NCI-H2227 treated with DMSO at 0.1 percent for 48 hours (cell line): ENCODE measurements around the gene L3MBTL4.

Experiments
- DNase-seq: peaks from one replicate; lab custom pipeline; 2025; lab: John Stamatoyannopoulos, UW

Gene L3MBTL4

DNA sequence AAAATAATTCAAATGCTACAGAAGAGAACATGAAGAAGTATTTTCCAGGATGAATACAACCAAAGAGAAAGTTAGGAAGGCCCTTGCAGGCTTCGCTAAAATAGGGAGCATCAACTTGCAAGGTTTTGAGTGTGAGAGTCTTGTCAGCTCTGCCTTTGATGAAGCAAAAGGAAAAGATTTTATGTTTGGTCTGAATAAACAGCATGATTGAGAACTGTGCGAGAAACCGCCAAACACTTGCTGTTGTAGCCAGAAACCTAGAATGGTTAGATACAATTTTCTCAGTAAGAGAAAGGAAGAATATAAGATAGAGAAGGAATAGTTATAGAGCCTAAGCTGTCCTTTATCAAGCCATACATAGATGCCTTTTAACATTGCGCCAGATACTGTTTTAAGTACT lies 163.6 kb downstream of the L3MBTL4 start:
- no peak for DNase-seq

DNA sequence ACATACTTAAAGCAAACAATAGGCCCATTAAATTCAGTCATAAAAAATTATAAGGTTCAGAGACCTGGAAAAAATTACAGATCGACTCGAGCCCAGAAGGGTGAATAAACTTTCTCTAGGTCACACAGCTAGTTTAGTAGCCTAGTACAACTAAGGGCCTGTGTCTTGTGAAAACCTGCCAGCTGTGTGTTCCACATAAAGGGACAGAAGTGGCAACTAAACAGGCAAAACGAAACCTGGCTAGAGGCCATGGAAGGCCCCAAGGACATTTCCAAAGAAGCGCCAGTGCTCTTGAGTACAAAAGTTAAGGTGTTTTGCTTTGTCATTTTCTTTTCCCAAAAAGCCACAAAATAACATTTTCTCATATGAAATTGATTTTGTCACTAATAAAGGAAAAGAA lies 164.9 kb downstream of the L3MBTL4 start:
- DNase-seq, result no peak

DNA sequence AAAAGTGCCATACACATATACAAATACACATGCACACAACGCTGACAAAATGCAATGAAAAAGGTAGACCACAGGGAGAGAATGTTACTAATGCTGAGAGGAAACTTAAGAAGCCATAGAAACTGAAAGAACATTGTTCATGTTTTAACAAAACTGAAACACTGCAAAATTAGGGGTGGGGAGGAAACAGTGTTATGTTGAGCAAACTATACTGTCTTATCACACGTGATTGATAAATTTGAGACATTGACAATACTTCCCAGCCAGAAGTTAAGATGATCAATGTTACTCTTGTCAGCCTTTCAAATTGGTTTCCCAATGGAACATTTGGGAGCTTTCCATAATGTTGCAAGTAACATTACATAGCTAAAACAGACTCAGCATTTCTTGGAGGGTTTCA lies 165.5 kb downstream of the L3MBTL4 start:
- no peak for DNase-seq

DNA sequence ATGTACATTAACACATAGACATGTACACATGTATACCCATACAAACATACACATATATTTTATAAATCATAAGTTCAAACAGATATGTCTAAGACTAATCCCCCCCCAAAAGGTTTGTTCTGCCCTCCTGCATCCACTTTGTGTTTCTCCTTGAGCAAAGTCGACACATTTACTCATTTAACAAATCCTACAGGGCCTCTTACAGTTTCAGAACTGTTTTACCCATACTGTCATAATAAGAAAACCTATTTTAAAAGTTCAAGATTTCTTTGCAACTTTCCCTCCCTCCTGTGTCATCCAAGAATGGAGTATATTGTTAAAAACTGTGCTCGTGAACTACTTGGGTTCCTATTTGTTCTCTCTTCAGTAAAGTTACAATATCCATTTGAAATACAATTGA lies 166.7 kb downstream of the L3MBTL4 start:
- no peak for DNase-seq

DNA sequence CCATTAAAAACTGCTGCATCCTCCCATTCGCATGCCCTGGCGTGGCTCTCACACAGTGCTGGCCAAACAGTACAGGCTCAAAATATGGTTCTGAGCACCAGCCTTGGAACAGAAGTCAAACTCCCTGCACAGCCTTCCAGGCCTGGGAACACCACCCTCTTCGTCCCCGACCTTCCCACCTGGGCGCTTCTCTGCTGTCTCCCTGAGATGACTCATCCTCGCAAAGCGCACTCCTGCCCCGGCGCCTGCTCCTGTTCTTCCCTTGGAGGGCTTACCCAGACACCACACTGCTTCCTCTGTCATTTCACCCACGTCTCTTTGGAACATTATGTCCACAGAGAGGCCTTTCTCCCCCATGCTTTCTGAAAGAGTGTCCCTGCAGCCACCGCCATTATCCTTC lies 172.7 kb downstream of the L3MBTL4 start:
- DNase-seq, result no peak

DNA sequence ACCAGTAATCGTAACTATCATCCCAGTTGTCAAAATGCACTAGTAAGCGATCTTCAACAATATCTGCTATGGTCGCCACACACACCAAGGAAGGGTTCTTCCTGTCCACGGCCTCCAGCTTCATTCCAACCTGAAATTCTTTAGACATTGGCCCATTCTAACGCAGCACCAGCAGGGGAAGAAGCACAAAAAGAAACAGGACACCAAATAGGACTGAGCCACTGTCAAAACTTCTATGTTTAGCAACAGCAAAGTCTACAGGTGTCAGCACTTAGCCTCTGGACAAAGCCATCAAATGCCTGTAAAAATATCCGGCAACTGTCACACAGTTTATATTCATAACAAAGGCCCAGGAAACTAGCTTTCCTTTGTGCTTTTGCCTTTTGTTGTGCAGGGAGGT lies 175.0 kb downstream of the L3MBTL4 start:
- no peak for DNase-seq

DNA sequence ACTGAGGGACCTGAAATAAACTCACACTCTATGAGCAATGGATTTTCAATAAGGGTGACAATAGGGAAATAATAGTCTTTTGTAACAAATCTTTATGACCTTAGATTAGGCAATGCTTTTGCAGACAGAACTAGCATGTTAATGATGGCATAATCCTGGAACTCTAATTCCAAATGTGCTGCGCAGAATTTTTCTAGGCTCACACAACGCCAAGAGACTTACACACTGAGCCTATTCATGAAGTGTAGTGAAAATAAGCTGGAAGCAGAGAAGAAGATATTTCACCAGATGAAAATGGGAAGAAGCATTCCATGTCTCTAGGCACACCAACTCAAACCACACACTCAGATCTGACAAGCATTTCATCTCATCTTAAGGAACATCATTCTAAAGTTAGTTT lies 178.5 kb downstream of the L3MBTL4 start:
- no peak for DNase-seq

DNA sequence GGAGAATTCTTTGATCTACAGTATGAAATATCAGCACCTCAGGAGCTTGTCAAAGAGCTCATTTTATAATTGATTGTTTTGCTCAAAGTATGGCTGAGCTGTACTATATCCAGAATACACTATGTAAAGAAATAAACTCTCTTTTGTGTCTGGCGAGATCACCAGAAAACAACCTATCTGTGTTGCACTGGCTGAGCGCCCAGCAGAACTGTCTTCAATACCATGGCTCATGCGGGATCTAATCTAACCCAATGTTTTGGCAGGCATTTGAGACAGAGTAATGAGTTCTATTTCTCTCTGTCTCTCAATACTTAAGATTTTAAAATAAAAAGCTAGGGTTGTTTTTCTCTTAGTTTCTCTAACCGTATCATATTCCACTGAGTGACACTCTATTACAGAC lies 192.4 kb downstream of the L3MBTL4 start:
- DNase-seq, result no peak

DNA sequence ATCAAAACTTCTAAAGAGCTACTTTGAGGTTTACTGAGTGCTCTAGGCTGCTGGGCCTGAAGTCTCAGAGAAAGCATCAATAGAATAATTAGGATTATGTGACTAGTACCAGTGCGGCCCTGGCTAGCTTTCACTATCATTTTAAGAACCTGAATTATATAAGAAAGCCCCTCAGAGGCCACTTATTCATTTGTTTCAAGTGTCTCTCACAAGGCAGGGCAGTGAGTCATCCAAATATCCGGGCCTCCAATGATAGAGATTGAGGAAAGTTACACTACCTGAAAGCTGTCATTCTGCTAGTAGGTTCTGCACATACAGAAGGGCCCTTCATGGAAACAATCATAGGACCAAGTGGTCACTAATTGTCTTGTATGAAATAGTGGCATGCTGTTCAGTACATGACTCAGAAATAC lies 193.1 kb downstream of the L3MBTL4 start:
- no peak for DNase-seq

DNA sequence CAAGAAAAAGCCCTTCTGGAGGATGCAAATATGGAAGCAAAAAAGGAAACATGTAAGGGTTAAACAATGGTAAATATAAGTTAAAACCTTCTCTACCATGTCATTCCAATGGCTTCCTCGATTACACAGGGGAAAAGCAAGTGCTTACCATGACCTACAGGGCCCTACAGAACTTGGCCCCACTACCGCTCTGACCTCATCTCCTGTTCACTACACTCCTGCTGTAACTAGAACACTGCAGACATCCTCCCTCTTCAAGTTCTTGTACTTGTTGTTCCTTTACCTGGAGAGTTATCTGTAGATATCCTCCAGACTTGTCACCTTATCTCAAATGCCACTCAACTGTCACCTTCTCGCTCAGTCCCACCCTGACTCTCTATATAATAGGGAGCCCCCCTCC lies 194.6 kb downstream of the L3MBTL4 start:
- DNase-seq, result no peak

DNA sequence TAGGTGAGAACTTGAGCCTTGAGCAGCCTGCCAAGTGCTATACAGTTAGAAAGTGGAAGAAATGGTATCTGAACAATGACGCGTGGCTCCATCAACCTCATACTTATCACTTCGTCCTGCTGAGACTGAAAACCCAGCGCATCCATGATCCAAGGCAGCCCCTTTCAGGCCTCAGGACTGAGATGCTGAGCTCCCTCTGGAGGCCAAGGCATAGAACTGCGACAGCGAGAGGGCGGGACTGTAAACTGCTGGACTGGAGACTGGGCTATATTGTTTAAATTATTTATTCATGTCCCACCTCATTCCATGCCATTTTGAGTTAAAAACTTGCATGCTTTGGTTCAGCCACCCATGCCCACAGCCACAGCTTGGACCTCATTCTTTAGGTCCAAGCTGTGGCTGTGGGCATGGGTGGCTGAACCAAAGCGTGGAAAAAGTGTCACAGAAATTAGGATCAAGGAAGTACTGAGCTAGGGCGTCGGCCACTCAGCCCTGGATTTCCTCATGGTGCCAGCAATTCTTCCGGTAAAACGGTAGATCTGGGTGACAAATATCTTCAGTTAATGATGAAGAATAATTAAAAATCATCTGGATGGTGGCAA lies 195.5 kb downstream of the L3MBTL4 start:
- DNase-seq, result no peak

DNA sequence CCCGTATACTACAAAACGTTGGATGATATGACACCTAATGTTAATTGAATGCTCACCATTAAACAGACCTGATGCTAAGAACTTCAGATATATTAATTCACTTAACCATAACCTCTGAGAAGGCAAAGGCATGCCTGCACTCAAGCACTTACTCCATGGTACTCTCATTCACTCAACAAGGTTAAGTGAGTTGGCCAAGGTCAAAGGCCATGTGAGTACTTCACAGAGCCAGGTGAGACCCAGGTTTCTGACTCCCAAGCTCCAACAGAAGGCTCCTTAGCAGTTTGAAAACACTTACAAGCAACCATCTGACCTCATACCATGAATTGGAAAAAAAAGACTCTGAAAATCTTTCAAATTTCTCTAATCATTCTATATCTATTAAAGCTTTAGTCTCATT lies 198.8 kb downstream of the L3MBTL4 start:
- no peak for DNase-seq

DNA sequence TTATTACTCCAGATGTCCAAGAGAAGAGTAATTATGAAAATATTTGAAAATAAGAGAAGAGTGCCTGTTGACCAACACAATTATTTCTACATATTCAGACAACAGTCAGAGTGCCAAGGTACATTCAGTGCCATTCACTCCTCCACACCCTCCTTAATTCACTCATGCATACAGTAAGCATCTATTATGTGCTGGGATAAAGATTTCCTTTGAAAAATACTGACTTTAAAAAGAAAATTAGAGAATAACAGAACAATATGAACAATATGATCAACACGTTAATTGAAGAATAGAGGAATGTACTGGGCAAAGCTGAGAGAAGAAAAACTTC lies 203.6 kb downstream of the L3MBTL4 start:
- DNase-seq, result no peak

DNA sequence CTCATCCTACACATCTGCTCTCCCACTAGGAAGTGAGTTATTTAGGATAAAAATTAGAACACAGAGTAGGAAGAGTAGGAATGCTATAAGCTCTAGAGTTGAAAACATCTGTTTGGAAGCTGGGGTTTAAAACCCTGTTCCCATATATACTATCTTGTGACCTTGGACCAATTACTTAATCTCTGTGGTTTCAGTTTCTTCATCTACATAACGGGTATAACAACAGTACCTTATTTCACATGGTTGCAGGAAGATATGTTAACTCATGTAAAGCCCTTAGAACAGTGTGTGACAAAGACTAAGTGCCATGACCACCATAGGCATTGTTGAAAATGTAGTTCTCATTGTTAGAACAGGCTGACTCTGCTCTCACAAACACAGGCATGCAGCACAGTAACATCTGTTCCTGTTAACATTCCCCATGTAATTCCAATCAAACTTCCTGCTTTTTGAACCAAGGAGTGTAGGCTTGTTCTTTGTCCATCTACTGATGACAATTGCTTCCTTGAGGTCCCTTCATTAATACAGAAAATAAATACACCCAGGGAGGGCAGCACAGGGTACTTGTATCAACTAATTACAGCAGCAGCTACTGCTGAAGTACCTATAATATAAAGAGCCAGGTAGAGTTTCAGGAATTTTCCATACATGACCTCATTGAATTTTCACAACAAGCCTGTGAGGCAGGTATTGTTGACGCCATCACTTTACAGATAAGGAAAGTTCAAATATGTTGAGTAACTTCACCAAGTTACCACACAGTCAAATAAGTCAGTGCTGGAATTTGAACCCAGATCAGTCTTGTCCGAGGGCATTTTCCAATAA lies 204.2 kb downstream of the L3MBTL4 start:
- DNase-seq, result no peak

DNA sequence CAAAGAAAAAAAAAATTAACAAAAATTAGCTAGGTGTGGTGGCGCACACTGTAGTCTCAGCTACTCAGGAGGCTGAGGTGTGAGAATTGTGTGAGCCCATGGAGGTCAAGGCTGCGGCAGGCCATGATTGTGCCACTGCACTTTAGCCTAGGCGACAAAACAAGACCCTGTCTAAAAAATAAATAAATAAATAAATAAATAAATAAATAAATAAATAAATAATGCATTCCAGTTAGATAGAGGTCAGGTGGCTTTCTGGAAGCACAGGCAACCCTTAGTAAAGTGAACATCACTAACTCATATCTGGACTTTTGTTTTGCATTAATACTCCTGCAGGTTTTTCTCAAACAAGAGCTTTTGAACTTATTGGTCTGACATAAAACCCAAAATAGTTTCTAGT lies 206.8 kb downstream of the L3MBTL4 start:
- no peak for DNase-seq

DNA sequence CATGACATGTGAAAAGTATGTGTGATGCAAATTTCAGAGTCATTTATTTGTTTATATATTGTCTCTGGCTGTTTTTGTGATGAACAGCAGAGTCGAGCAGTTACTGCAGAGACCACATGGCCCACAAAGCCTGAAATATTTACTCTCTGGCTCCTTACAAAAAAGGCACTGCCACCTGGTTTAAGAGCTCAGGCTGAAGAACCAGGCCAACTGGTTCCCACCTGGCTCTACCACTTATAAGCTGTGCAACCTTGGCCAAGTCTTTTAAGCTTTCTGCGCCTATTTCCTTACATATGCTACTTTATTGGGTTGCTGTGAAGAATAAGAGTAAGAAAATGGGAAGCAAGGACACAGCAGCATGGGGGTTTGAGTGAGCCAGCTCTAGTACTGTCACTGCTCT lies 207.6 kb downstream of the L3MBTL4 start:
- no peak for DNase-seq

DNA sequence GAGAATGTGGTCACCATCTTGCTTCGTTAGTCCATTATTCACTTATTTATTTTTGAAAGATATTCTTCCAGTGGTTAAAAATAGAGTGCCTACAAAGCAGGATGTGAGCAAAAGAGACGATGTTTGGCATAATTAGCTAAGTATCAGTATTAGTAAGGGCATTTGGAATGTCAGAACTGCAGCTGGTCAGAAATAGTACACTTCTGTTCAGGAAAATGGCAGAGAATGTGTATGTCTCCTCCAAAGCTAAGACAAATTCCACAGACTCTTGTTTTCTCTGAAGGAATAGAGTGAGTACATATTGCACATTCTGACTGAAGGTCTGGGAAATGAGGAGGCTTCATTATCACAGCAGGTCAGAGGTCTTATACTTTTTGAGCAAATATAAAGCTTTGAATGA lies 209.0 kb downstream of the L3MBTL4 start:
- DNase-seq, result no peak

DNA sequence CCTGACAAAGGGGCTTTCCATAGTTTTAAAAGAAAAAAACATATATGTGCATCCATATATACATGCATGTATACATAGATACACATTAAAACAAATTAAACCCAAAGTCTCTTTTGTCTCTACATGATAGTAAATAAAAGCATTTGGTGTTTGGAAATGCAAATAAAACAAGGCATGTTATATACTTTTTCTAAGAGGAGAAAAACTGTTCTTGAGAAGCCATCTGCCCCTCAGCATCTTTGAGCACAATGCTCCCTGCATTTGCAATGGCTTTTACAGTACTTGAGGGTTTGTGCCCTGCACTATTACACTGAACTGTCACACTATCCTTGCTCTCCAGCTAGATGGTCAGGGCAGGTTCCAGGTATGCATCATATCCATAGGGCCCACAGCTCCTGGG lies 210.2 kb downstream of the L3MBTL4 start:
- DNase-seq, result no peak

DNA sequence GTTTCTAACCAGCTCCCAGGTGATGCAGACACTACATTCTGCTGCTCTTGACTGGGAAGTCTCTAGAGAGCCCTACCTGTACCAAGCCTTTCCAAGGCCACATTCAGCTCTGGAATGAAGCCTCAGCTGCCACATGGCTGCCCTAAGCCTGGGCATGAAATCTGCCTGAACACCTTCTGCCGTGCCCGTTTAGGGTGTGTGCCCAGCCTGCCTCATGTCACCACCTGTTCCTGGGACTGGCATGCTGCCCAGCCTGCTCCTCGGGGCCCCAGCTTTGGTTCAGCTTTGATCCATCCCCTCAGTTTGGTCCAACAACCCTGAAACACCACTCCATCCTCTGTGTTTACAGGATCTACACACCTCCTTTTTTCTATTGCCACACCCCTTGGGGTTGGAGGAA lies 210.9 kb downstream of the L3MBTL4 start:
- DNase-seq, result no peak

DNA sequence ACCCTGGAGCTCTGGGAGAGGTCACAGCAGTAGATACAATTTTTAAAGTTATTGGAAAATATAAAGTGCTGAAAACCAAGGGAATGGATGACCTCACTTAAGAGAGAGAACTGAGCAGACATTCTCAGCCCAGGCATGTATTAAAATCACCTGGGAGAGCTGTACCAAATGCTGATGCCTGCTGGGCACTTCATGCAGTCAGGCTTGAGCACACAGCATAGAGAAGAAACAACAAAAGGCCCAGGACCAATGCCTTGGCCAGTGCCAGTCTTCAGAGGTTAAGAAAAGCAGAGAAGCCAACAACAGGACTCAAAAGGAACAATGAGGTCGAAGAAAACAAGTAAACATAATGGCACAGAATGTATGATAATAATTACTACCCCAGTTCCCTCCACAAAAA lies 211.8 kb downstream of the L3MBTL4 start:
- DNase-seq, result no peak

DNA sequence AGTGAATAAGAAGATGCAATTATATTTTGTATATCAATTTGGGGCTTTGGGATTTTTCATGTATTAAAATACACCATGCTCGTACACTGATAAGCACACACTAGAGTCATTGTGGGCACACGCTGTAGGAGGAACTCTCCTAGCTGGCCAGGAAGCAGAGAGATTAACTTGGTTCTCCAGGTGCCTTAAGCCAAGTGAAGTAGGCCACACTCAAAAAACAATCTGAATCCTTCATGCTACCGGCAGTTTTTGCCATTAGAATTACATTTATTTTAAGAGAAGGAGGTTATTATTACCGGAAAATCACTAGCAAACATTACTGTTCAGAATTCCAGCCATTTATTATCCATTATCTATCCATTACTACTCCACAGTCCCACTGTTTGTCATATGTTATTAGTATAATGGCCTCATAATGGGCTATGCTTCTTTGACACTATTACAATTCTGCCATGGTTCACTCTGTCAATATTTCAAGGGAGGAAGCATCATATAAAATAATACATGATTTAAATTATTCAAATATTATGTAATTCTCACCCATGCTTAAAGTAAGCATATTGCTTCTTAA lies 214.4 kb downstream of the L3MBTL4 start:
- no peak for DNase-seq

DNA sequence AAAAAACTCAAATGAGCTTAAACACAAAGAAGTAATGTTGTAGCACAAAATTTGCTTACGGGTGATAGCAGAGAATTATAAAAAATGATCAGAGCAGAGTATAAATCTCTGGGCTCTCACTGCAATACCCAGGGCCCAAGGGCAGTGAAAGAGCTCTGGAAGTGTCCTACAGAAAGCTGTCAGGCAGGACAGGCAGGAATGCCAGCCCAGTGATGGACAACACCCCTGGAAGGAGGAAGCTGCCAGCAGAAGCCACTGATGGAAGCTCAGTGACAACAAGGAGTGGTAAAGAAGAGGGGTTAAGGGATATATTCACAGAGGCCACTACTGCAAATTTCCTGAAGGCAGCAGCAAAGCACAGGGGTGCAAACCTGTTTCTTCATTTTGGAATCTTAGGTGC lies 214.9 kb downstream of the L3MBTL4 start:
- no peak for DNase-seq

DNA sequence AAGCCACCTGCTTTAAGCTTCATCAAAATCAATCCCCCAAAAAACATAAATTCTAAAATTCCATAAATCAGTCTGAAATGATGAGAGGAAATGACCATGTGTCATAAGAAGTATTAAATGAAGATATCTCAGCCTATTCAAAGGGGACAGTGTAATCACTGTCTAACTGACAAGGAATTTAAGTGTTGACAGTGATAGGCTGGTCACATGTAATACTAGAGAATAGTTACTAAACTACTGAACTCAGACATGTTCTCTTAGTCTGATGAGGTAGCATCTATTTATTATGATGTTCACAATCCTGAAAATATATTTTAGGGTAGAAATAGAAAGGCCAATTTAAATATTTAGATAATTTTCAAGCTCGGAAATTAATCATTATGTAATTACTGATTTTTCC lies 216.1 kb downstream of the L3MBTL4 start:
- no peak for DNase-seq

DNA sequence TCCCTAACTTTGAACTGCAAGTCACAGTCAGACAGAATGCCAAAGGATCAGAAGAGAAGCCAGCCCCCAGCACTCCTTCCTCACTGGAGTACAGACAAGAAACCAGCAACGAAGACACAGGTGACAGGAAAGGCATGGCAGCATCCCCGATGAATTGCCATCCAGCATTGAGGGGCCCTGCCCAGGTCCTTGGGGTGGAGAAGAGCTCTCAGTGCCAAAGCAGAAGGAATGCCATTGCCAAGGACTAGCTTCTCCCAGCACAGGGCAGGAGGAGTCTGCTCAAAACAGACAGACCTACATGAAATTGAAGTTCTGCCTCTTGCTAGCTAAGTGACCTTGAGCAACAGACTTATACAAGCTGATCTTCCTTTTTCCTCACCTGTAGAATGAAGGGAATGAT lies 220.1 kb downstream of the L3MBTL4 start:
- no peak for DNase-seq
